ENCODE data around the gene TYW3. TPM values are rescaled to one million over a fixed set of nuclear protein-coding genes. Genes with fewer than 3 reads are reported as not detected.
"Not testable (repeated sequence)": the region's sequence is repeated elsewhere in the genome, so short reads cannot be mapped to it uniquely, and the experiment has no call there.

The TYW3 gene
- total RNA-seq, 2 experiments from 2014 or later = 8.3 to 29.1 TPM

- H2AFZ ChIP-seq (ENCODE audit: low read length) = no peak overlapping the region
- no peak overlapping the region for H3K4me3 ChIP-seq (ENCODE audit: low read depth, low read length, poor library complexity, severe bottlenecking)
- no peak for DNase-seq (ENCODE audit: low spot score)
- peaks cover 83% of the 10 kb centered on the region for H3K36me3 ChIP-seq (ENCODE audit: insufficient read depth, low read length)
- H3K4me2 ChIP-seq (ENCODE audit: low read length) = no peak overlapping the region
- ChIA-PET CTCF (ENCODE audit: unreplicated experiment) (no interaction called here), POLR2A (no interaction called here)
- no peaks in the 10 kb centered on the region for H3K79me2 ChIP-seq (ENCODE audit: insufficient read depth, low read depth, low read length)
- H3K4me1 ChIP-seq (ENCODE audit: insufficient read depth, low read length, poor library complexity, severe bottlenecking) = no peaks in the 10 kb centered on the region
- intact Hi-C loops (cut with micrococcal nuclease; ENCODE audit: unreplicated experiment) = no loop called here
- H4K20me1 ChIP-seq (ENCODE audit: insufficient read depth, low read length) = no peaks in the 10 kb centered on the region
- H3K9me2 ChIP-seq (ENCODE audit: insufficient read depth, low read length) = no peaks in the 10 kb centered on the region
- BruUV-seq (replicated peaks) = no TSS peak
- no peak for TF ChIP-seq EZH2phosphoT487 (IDR thresholded peaks at IDR 0.05; ENCODE audit: borderline replicate concordance, low read depth, low read length)
- no peak for TF ChIP-seq CTCF (conservative IDR thresholded peaks at IDR 0.05; ENCODE audit: low read length)
- no peak overlapping the region for H3K27ac ChIP-seq (ENCODE audit: low read depth, low read length, poor library complexity, severe bottlenecking)
- 0 out of 2 replicates have a peak, but pooled peaks cover 5% of the 10 kb centered on the region for H3K9me3 ChIP-seq (ENCODE audit: low read length)
These were observed 16.0 kb downstream of the TYW3 start for GRCh38 chr1:74748960-74749359.

- H3K9me3 ChIP-seq (ENCODE audit: low read length) = no peaks in the 10 kb centered on the region
- CTCF ChIA-PET (ENCODE audit: unreplicated experiment) = no interaction called here
- H2AFZ ChIP-seq (ENCODE audit: low read length) = no peak overlapping the region
- H3K4me3 ChIP-seq (ENCODE audit: low read depth, low read length, poor library complexity, severe bottlenecking) = no peak overlapping the region
- no TSS peak for BruUV-seq (replicated peaks)
- no peaks in the 10 kb centered on the region for H3K4me1 ChIP-seq (ENCODE audit: insufficient read depth, low read length, poor library complexity, severe bottlenecking)
- intact Hi-C loops (cut with micrococcal nuclease; ENCODE audit: unreplicated experiment) = no loop called here
- H3K36me3 ChIP-seq (ENCODE audit: insufficient read depth, low read length) = peaks cover 89% of the 10 kb centered on the region
- POLR2A ChIA-PET = no interaction called here
- no peaks in the 10 kb centered on the region for H3K9me2 ChIP-seq (ENCODE audit: insufficient read depth, low read length)
- H4K20me1 ChIP-seq (ENCODE audit: insufficient read depth, low read length) = no peaks in the 10 kb centered on the region
- no peak overlapping the region for H3K27ac ChIP-seq (ENCODE audit: low read depth, low read length, poor library complexity, severe bottlenecking)
- no peak overlapping the region for H3K4me2 ChIP-seq (ENCODE audit: low read length)
- no peak for TF ChIP-seq CTCF (conservative IDR thresholded peaks at IDR 0.05; ENCODE audit: low read length)
- no peak for TF ChIP-seq EZH2phosphoT487 (IDR thresholded peaks at IDR 0.05; ENCODE audit: borderline replicate concordance, low read depth, low read length)
- H3K79me2 ChIP-seq (ENCODE audit: insufficient read depth, low read depth, low read length) = no peaks in the 10 kb centered on the region
- DNase-seq (ENCODE audit: low spot score) = no peak
These were observed 20.2 kb downstream of the TYW3 start for GRCh38 chr1:74753104-74753503.

- H2AFZ ChIP-seq (ENCODE audit: low read length) = no peak overlapping the region
- H3K79me2 ChIP-seq (ENCODE audit: insufficient read depth, low read depth, low read length) = no peaks in the 10 kb centered on the region
- no TSS peak for BruUV-seq (replicated peaks)
- intact Hi-C loops (cut with micrococcal nuclease; ENCODE audit: unreplicated experiment) = no loop called here
- no peaks in the 10 kb centered on the region for H3K4me1 ChIP-seq (ENCODE audit: insufficient read depth, low read length, poor library complexity, severe bottlenecking)
- no peak overlapping the region for H3K27ac ChIP-seq (ENCODE audit: low read depth, low read length, poor library complexity, severe bottlenecking)
- H3K9me3 ChIP-seq (ENCODE audit: low read length) = no peaks in the 10 kb centered on the region
- H3K4me3 ChIP-seq (ENCODE audit: low read depth, low read length, poor library complexity, severe bottlenecking) = no peak overlapping the region
- peaks cover 92% of the 10 kb centered on the region for H3K36me3 ChIP-seq (ENCODE audit: insufficient read depth, low read length)
- no peak overlapping the region for H3K4me2 ChIP-seq (ENCODE audit: low read length)
- H3K9me2 ChIP-seq (ENCODE audit: insufficient read depth, low read length) = no peaks in the 10 kb centered on the region
- no peak for TF ChIP-seq EZH2phosphoT487 (IDR thresholded peaks at IDR 0.05; ENCODE audit: borderline replicate concordance, low read depth, low read length)
- TF ChIP-seq CTCF (conservative IDR thresholded peaks at IDR 0.05; ENCODE audit: low read length) = no peak
- CTCF ChIA-PET (ENCODE audit: unreplicated experiment) = no interaction called here
- H4K20me1 ChIP-seq (ENCODE audit: insufficient read depth, low read length) = no peaks in the 10 kb centered on the region
- POLR2A ChIA-PET = no interaction called here
- DNase-seq (ENCODE audit: low spot score) = no peak
These were observed 22.5 kb downstream of the TYW3 start for GRCh38 chr1:74755475-74755874.

- H4K20me1 ChIP-seq (ENCODE audit: insufficient read depth, low read length); CTCF ChIA-PET (ENCODE audit: unreplicated experiment); BruUV-seq (replicated peaks); H3K79me2 ChIP-seq (ENCODE audit: insufficient read depth, low read depth, low read length); H3K9me3 ChIP-seq (ENCODE audit: low read length); H3K9me2 ChIP-seq (ENCODE audit: insufficient read depth, low read length); H3K4me2 ChIP-seq (ENCODE audit: low read length); H3K4me3 ChIP-seq (ENCODE audit: low read depth, low read length, poor library complexity, severe bottlenecking); H3K27ac ChIP-seq (ENCODE audit: low read depth, low read length, poor library complexity, severe bottlenecking); H2AFZ ChIP-seq (ENCODE audit: low read length); H3K4me1 ChIP-seq (ENCODE audit: insufficient read depth, low read length, poor library complexity, severe bottlenecking); intact Hi-C loops (cut with micrococcal nuclease; ENCODE audit: unreplicated experiment); DNase-seq (ENCODE audit: low spot score): not testable (repeated sequence)
- peaks cover 95% of the 10 kb centered on the region for H3K36me3 ChIP-seq (ENCODE audit: insufficient read depth, low read length)
- POLR2A ChIA-PET = interaction anchor here (0.6 to 0.9 kb wide), 2 partner anchors 10 to 856 kb away, joined by 3 to 4 read pairs; no protein-coding TSS in a partner anchor
These were observed 23.7 kb downstream of the TYW3 start for GRCh38 chr1:74756650-74757049.

All from OCI-LY7 (cell line).